Omental fat pad (tissue), 4 donors: Measurements from ENCODE around the gene LRFN2. TPM values are rescaled to one million over a fixed set of nuclear protein-coding genes. Genes with fewer than 3 reads are reported as not detected.

ENCODE experiments used
- ATAC-seq: fragments of 150-250 bp; one replicate; pipeline ENCODE4 v1.9.1; 2016; ENCODE audit warnings: mild to moderate bottlenecking, moderate library complexity; ENCODE audit not compliant: low FRiP score
- DNase-seq: peaks from one replicate; pipeline ENCODE4 v3.0.0-alpha.2; 2019; ENCODE audit warnings: low spot score
- CTCF ChIP-seq, 3 donors: fragments of 450-650 bp; IDR thresholded peaks; one replicate each; pipeline ENCODE4 v1.5.1; 2016 to 2017; ENCODE audit warnings: antibody characterized with exemption in 3 of 3, mild to moderate bottlenecking in 3 of 3, moderate library complexity in 2 of 3
- total RNA-seq, 4 donors: library from RNA; depleted of rRNA; stranded (reverse); fragments of >200 nt; gene quantifications; one replicate each; pipeline ENCODE4 v1.1.0, GENCODE V29; 2016

Gene LRFN2
- total RNA-seq, 4 donors from 2014 or later, result not detected

- no peak for ATAC-seq
- DNase-seq, result no peak
- TF ChIP-seq CTCF (IDR thresholded peaks at IDR 0.05), result no peak
These were observed 28.1 kb downstream of the LRFN2 start for GRCh38 chr6:40559056-40559455.

- no peak for ATAC-seq
- TF ChIP-seq CTCF (IDR thresholded peaks at IDR 0.05), result no peak
- no peak for DNase-seq
These were observed 29.1 kb downstream of the LRFN2 start for GRCh38 chr6:40558102-40558501.

- DNase-seq, result no peak
- TF ChIP-seq CTCF (IDR thresholded peaks at IDR 0.05), result no peak
- no peak for ATAC-seq
These were observed 30.3 kb downstream of the LRFN2 start for GRCh38 chr6:40556881-40557280.

GRCh38 chr6:40556023-40556422 is 31.1 kb downstream of the LRFN2 start:
- no peak for DNase-seq
- ATAC-seq, result no peak
- TF ChIP-seq CTCF (IDR thresholded peaks at IDR 0.05), result no peak

GRCh38 chr6:40555092-40555491 is 32.1 kb downstream of the LRFN2 start:
- ATAC-seq (no peak), DNase-seq (no peak)
- TF ChIP-seq CTCF (IDR thresholded peaks at IDR 0.05), result no peak

GRCh38 chr6:40552941-40553340 is 34.2 kb downstream of the LRFN2 start:
- ATAC-seq (no peak), DNase-seq (no peak)
- TF ChIP-seq CTCF (IDR thresholded peaks at IDR 0.05), result no peak

- ATAC-seq, result no peak
These were observed 35.1 kb downstream of the LRFN2 start for GRCh38 chr6:40551966-40552505.

More at GRCh38 chr6:40551966-40552505, 35.1 kb downstream of the LRFN2 start:
- no peak for TF ChIP-seq CTCF (IDR thresholded peaks at IDR 0.05)
- DNase-seq, result no peak
